Left lung (tissue), 10 donors: ENCODE data around the gene SLIT3. TPM values are rescaled to one million over a fixed set of nuclear protein-coding genes. Genes with fewer than 3 reads are reported as not detected.

Source experiments
- ATAC-seq: fragments of 200-7000 bp; cut with Tn5 transposase; one replicate; pipeline ENCODE4 v1.9.1; 2020; ENCODE audit warnings: moderate library complexity
- DNase-seq, 4 donors: peaks; one replicate each; pipeline ENCODE4 v3.0.0-alpha.2; 2013 to 2020
- H3K27ac ChIP-seq, 2 donors: fragments of 200-600 bp; sonication (generic) in 1 of 2; one replicate each; pipeline versions ENCODE4 v1.5.0 to v1.8.0; 2020 to 2021
- H3K27me3 ChIP-seq, 2 donors: fragments of 200-600 bp; sonication (generic) in 1 of 2; one replicate each; pipeline versions ENCODE4 v1.5.0 to v1.8.0; 2020 to 2021
- H3K36me3 ChIP-seq, 2 donors: fragments of 200-600 bp; sonication (generic) in 1 of 2; one replicate each; pipeline versions ENCODE4 v1.5.0 to v1.8.0; 2020 to 2021
- H3K4me1 ChIP-seq, 2 donors: fragments of 200-600 bp; one replicate each; pipeline ENCODE4 v1.8.0; 2021
- H3K4me3 ChIP-seq, 2 donors: fragments of 200-600 bp; sonication (generic) in 1 of 2; one replicate each; pipeline versions ENCODE4 v1.5.0 to v1.8.0; 2020 to 2021; ENCODE audit warnings: mild to moderate bottlenecking in 1 of 2
- H3K9me3 ChIP-seq, 2 donors: fragments of 200-600 bp; sonication (generic) in 1 of 2; one replicate each; pipeline versions ENCODE4 v1.5.0 to v1.8.0; 2020 to 2021
- CTCF ChIP-seq, 2 donors: fragments of 200-600 bp; sonication (generic) in 1 of 2; IDR thresholded peaks; one replicate each; pipeline versions ENCODE4 v1.5.0 to v1.8.0; 2021; ENCODE audit warnings: antibody characterized with exemption in 2 of 2
- intact Hi-C, 2 donors: fragments of 100-400 bp; cut with DNase I; formaldehyde crosslinking; loops; one replicate each; pipeline versions ENCODE4 v1.11.2 to v1.14.2; 2022
- polyA plus RNA-seq, 6 donors: library from polyadenylated mRNA; unstranded; fragments of 120-200 nt; gene quantifications; one replicate each; pipeline ENCODE4 v1.2.1, GENCODE V29; 2013; ENCODE audit not compliant: insufficient read length in 6 of 6
- total RNA-seq, 2 donors: library from RNA; stranded (reverse); fragmentation: NEBNext Ultra II Directional; extraction: Animal tissue kit (Norgen Biotek cat#: 25700); gene quantifications; one replicate each; pipeline ENCODE4 v1.2.1, GENCODE V29; 2021
- donor health status: DM: no; HTN: yes; CAD: no.
- donor health status: DM: no; HTN: no; CAD: no.

Gene SLIT3
- total and polyA plus RNA-seq, 8 donors = 37.6 to 77.1 (median 45.9) TPM

- Histone ChIP-seq H3K4me3 (no peak overlapping the region), H3K27me3 (peaks cover 0 to 23% of the 10 kb centered on the region in 2 donors), H3K9me3 (no peaks in the 10 kb centered on the region), H3K27ac (no peak overlapping the region), H3K4me1 (no peaks in the 10 kb centered on the region), H3K36me3 (no peaks in the 10 kb centered on the region)
- DNase-seq (no peak), ATAC-seq (no peak)
- intact Hi-C loops = no loop called here
- TF ChIP-seq CTCF (IDR thresholded peaks at IDR 0.05) = no peak
Observed at GRCh38 chr5:169307646-169308045, 6.7 kb upstream of the SLIT3 start.

DNA sequence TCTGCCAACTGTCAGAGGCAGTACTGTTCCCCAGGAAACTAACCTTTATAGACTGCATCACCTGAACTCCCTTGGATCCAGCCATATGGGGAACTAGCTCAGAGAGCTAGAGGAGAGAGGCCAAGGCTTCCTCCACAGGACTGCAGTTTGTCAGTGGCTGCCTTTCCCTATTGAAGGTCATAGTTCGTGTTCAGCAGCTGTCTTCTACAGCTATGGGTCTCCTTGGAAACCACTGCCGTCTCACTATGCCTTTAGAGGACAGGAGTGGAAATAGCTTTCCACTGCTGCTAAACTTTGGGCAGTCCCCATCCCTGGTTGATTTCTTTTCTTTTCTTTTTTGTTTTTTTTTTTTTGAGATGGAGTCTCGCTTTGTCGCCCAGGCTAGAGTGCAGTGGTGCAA lies 4.4 kb upstream of the SLIT3 start:
- Histone ChIP-seq H3K27me3 (peaks cover 13 to 46% of the 10 kb centered on the region in 2 donors), H3K36me3 (no peaks in the 10 kb centered on the region), H3K4me3 (no peak overlapping the region), H3K4me1 (peaks cover 0 to 4% of the 10 kb centered on the region in 2 donors), H3K27ac (no peak overlapping the region), H3K9me3 (no peaks in the 10 kb centered on the region)
- ATAC-seq (no peak), DNase-seq (peak in 1 of 4 donors; percentile 51)
- no peak for TF ChIP-seq CTCF (IDR thresholded peaks at IDR 0.05)
- intact Hi-C loops = no loop called here

GRCh38 chr5:169304175-169304574 lies 3.2 kb upstream of the SLIT3 start:
- TF ChIP-seq CTCF (IDR thresholded peaks at IDR 0.05) = no peak
- Histone ChIP-seq H3K4me3 (no peak overlapping the region), H3K36me3 (no peaks in the 10 kb centered on the region), H3K4me1 (peaks cover 0 to 4% of the 10 kb centered on the region in 2 donors), H3K27me3 (peaks cover 19 to 58% of the 10 kb centered on the region in 2 donors), H3K9me3 (no peaks in the 10 kb centered on the region), H3K27ac (no peak overlapping the region)
- intact Hi-C loops = no loop called here
- no peak for ATAC-seq
- DNase-seq = no peak

- no peak for ATAC-seq
- peaks cover 19 to 69% of the 10 kb centered on the region in 2 donors for H3K27me3 ChIP-seq
- H3K4me1 ChIP-seq = peaks cover 0 to 4% of the 10 kb centered on the region in 2 donors
Observed at GRCh38 chr5:169303119-169303515, 2.2 kb upstream of the SLIT3 start.

GRCh38 chr5:169302491-169303118 lies 1.7 kb upstream of the SLIT3 start:
- peak in 3 of 4 donors; percentile 74 to 87 (median 84) for DNase-seq
- H3K4me3 ChIP-seq = no peak overlapping the region
- no peaks in the 10 kb centered on the region for H3K9me3 ChIP-seq
- peaks cover 0 to 4% of the 10 kb centered on the region in 2 donors for H3K4me1 ChIP-seq
- H3K36me3 ChIP-seq = no peaks in the 10 kb centered on the region
- H3K27ac ChIP-seq = no peak overlapping the region
- peak; percentile 76 for ATAC-seq
- intact Hi-C loops = no loop called here
- H3K27me3 ChIP-seq = peaks cover 19 to 74% of the 10 kb centered on the region in 2 donors
- peak; percentile 81 to 83 for TF ChIP-seq CTCF (IDR thresholded peaks at IDR 0.05)

More at GRCh38 chr5:169303119-169303515, 2.2 kb upstream of the SLIT3 start:
- H3K4me3 ChIP-seq = no peak overlapping the region
- no peaks in the 10 kb centered on the region for H3K9me3 ChIP-seq
- DNase-seq = no peak
- H3K36me3 ChIP-seq = no peaks in the 10 kb centered on the region
- no peak for TF ChIP-seq CTCF (IDR thresholded peaks at IDR 0.05)
- H3K27ac ChIP-seq = no peak overlapping the region
- intact Hi-C loops = no loop called here
